HG02678 (cell line): ENCODE data around the gene SMU1.
"Not testable (repeated sequence)": the region's sequence is repeated elsewhere in the genome, so short reads cannot be mapped to it uniquely, and the experiment has no call there.

Source experiments
- ATAC-seq: cut with Tn5 transposase; IDR thresholded peaks from one replicate; pipeline ENCODE4 v1.9.1; 2021; ENCODE audit warnings: mild to moderate bottlenecking, moderate library complexity; ENCODE audit not compliant: unreplicated experiment

Gene SMU1

DNA sequence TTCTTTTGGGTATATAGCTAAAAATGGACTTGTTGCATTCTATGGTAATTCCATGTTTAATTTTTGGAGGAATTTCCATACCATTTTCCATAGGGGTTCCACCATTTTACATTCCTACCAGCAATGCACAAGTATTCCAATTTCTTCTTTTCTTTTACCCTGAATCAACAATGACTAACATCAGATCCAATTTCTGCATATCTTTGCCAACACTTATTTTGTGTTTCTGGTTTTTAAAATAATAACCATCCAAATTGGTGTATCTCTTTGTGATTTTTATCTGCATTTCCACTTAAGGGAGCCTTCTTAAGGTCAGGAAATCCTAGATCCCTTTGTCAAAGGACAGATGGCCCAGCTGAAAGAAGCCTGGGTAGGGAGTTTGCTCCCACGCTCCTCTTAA, 29.5 kb upstream of the SMU1 start:
- no peak for ATAC-seq

DNA sequence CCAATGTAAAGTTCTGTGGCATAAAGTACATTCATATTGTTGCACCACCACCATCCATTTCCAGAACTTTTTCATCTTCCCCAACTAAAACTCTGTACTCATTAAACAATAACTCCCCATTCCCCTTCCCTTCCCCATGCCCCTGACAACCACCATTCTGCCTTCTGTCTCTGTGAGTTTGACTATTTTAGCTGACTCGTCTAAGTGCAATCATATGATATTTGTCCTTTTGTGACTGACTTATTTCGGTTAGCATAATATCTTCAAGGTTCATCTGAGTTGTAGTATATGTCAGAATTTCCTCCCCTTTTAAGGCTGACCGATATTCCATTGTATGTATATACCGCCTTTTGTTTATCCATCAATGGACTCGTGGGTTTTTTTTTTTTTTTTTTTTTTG, 29.0 kb upstream of the SMU1 start:
- no peak for ATAC-seq

DNA sequence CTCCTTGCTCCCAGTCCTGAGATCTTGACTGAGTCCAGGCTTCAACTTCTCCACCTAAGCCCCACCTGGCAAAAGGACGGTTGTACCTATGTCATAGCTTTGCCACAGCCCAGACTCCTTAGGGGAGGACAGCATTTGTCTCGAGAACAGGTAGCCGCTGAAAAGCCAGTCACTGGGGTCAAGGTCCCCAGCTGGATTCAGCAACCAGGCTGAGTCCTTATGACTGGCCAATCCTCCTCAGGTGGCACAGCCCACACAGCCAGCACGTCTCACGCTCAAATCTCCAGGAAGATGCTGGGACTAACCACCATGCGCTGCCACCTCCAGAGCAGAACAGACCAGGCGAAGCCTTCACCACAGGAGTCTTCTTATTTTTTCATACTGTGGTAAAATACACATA, 27.9 kb upstream of the SMU1 start:
- ATAC-seq: no peak

DNA sequence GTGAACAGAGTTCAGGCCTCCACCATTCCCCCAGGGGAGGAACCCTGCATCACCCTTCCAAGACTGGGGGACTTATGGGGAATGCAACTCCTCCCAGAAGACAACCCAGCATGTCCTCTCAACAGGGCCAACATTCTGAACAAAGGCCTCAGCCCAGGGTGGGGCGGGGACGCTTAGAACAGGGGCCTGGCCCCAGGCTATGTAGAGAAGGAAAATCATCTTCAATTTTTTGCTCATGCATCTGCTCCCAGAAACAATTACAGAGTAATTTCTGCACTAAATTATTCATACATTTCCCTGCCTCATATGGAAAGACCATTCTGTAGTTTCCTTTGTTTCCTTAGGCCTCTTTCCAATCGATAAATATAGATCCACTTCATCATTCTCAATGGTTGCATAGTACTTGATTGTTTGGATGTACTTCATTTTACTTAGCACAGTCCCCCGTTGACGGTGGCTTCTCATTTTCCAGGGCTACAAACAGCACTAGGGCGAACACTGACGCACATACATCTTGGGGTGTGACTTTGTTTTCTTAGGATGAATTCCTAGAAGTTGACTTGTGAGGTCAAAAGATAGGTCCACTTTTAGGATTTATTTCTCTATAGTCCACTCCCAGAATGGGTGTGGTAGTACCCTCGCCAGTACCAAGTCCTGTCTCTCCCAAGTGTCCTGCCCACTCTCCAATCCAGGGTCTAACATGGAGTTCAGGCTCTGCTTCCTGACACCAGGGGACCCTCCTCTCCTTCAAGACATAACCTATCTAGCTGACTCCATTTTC, 27.2 kb upstream of the SMU1 start:
- no peak for ATAC-seq

DNA sequence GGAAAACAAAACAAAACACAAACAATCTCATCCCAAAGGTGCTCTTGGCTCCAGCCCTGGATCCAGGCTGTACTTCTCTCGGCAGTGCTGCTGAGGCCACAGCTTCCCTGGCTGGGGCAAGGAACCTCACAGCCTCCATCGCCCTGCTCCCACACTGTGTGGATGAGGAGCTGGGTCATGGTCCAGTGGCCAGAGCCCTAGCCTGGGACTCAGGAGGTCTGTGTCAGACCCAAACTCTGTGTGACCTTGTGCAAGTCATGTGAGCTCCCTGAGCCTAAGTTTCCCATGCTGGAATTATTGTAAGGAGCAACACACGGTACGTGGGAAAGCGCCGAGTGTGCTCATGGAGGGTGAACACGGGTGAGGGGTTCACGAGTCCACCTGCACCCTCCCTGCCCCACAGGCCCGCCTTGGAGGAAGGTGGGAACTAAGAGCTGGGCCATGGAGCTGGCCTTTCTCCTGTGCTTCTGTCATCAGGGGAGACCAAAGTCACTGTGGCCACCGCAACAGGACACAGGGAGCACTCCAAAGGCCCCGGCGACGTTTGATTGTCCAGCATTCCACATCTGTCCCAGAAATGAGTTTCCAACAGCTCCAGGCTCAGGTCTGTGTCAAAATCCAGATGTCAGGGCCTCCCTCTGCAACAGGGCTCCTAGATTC, 26.2 kb upstream of the SMU1 start:
- ATAC-seq: no peak

DNA sequence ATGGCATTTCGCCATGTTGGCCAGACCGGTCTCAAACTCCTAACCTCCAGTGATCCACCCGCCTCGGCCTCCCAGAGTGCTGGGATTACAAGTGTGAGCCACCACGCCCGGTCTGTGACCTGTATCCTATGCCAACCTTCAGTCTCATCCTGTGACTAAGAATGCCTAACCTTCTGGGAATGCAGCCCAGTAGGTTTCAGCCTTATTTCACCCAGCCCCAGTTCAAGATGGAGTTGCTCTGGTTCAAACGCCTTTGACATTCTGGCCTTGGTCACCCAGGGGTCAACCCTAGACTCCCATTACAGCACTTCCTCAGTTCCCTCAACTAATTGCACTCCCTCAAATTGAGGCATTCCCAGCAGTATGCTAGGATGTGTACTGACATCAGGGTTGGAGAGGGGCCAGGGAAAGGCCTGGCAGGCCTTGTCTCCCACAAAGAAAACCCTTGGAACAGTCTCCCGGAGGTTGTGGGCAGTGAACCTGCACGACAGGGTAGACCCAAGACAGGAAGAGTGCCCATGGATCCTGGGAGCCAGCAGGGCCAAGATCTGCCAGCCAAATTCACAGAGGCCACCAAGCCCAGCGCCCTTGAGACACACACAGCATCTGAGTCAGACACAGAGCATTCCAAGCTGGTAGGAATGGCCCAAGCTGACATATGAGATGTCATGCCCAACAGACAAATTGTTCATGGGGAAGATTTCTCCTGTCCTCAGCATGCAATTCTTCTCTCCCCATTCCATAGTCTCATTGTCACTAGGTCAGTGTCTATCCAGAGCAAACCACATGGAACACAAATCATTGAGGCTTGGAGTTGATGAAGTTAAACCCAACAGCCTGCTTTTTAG, 24.9 kb upstream of the SMU1 start:
- no peak for ATAC-seq

DNA sequence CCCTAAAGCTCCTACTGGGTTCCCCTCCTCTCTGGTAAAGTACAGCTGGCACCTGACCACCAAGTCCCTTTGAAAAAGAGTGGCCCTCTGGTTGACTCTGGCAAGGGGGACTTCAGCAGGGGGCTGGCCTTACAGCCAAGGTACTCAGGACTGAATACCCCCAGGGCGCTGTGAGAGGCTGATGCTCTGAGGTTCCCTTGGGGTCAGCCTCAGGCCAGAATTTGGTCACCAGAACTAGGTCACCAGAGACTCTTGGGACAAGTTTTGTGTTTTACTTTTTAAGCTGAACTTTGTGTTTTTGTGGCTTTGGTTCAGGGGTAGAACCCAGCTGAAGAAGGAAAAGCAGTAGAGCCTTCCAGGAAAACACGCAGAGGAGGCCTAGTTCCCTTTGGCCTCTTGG, 23.3 kb upstream of the SMU1 start:
- no peak for ATAC-seq

DNA sequence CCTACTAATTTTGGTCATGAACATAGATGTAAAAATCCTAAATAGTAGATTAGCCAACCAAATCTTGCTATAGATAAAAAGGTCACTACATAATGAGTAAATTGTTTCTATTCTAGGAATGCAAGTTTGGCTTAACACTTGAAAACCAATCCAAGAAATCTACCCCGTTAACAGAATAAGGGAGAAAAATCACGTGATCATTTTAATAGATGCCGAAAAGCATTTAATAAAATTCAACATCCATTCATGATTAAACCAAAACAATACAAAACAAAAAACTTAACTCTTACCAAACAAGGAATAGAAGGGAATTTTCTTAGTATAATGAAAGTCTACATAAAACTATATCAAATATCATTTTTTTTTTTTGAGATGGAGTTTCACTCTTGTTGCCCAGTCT, 20.7 kb upstream of the SMU1 start:
- ATAC-seq: no peak

DNA sequence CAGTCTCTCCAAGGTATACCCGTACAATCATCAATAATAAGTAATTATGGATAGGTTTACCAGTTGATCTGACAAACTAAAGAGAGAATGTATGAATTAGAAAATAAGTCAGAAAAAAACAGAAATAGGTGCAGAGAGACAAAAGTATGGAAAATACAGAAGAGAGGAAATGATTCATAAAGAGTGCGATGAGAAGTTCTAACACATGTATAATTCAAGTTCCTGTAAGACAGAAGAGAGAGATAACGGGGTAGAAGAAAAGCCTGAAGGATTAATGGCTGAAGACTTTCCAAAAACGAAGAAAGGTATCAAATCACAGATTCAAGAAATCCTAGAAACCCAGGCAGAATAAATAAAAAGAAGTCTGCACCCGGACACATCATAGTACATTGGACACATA, 16.2 kb upstream of the SMU1 start:
- no peak for ATAC-seq

DNA sequence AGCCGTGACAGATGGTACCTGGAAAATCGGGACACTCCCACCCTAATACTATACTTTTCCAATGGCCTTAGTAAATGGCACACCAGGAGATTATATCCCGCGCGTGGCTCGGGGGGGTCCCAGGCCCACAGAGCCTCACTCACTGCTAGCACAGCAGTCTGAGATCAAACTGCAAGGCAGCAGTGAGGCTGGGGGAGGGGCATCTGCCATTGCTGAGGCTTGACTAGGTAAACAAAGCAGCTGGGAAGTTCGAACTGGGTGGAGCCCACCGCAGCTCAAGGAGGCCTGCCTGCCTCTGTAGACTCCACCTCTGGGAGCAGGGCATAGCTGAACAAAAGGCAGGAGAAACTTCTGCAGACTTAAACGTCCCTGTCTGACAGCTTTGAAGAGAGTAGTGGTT, 9.2 kb upstream of the SMU1 start:
- ATAC-seq: not testable (repeated sequence)

DNA sequence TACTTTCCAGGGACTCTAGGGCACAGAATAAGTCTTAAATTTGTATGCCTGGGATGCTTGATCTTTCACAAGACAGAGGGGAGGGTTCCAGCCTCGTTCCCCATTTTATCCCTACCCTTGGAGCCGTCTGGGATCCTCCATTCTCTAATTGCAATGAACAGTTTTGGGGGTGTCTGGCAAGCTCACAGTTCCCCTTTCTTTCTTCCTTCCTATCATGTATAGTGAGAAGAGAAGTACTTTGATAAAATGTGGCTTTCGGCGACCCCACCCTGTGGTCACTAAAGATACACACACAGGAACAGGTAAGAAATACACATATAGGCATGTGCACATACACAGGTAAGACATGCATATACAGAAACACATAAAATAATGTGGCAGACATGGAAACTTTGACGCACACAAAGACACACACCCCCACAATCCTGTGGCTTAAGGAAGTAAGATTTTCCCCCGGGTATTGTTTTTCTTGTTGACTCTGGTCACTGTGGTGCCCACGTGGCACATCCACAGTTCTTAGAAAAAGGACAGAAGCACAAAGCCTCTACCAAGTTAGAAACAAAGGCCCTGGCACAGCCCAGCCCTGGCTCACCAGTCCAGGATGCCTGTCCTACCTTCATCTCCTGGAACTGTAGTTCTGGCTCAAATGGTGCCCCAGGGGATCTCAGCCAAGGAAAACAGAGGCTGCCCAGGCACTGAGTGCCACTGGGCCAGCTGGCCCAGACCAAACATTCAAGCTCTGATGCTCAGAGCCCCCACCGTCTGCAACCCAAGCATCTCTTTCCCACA, 6.3 kb upstream of the SMU1 start:
- no peak for ATAC-seq

DNA sequence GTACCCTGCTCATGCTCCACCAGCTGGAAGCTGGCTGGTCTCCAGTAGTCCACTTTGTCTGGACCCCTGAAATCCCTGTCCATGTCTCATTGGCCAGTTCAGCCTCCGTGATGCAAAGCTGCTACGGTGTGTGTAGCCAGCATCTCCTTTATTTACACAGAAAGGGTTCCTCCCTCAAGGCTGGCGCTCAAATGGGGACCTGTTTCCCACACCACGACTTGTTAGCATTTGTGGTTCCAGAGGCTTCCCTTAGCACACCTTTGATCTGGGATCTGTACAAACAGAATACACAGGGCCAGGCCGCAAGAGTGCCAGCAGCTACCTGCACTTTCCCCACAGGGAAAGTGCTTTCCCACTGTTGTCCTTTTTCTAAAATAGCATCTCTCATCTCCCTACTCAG, 5.7 kb upstream of the SMU1 start:
- ATAC-seq: no peak

DNA sequence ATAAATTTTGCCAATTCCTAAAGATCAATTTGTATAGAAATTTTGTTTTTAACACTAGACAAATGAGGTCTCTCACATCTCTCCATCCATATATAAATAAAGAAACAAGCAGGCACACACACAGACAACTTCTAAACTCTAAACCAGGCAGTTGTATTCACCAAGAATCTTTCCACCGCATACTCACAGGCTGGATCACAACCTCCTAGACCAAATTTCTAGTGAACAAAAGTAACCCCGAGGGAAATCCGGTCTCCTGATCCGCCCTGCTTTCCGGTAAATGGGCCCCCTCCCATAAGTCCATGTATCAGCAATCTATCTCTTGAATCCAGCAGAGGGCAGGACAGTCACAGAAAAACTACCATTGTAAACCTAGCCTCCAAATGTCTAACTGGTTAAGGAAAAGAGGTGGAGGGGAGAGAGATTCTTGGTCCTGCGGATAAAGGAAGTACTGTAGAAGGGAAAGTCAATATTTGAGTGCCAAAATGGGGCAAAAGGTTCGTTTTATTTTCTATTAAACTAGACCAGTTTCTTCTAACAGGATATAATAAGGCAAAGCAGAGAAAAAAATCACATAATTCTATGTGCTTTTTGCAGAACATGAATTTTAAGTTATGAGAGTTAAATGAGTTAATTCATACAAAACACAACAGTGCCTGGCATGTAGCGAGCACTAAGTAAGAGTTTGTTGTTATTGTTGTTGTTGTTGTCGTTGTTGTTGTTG, 4.8 kb upstream of the SMU1 start:
- peak; percentile 37 for ATAC-seq

DNA sequence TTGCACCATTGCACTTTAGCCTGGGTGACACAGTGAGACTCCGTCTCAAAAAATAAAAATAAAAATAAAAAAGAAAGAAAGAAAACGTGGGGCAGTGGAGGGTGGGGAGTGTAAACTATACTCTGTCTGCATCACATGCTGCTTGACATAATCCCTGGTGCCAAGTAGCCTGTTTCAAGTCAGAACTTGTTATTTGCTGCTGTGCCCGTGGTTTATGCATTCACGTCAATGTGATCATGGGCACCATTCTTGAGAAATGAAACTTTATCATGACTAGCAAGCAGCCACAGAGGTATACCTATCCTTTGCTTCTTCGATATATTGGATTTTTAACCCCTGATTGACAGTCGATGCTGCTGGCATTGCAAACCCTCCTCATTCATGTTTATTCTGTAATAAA, 4.1 kb upstream of the SMU1 start:
- ATAC-seq: no peak

DNA sequence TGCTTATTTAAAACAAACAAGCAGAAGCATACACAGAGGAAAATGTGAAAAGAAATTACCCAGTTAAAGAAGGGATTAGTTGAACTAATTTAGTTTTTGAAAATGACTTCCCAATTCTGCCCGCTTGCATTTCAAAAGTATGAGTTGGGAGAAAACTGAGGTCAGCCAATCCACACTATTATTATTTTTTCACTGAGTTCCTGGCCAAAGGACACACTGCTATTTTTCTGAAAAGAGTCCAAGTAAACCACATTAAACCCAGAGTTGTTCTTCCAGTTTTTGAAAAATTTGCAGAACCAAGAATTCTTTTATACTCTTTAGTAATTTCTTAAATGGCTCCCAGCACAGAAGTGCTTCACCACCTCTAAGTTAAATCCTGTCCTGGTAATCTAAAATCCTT, 7.5 kb downstream of the SMU1 start:
- no peak for ATAC-seq

DNA sequence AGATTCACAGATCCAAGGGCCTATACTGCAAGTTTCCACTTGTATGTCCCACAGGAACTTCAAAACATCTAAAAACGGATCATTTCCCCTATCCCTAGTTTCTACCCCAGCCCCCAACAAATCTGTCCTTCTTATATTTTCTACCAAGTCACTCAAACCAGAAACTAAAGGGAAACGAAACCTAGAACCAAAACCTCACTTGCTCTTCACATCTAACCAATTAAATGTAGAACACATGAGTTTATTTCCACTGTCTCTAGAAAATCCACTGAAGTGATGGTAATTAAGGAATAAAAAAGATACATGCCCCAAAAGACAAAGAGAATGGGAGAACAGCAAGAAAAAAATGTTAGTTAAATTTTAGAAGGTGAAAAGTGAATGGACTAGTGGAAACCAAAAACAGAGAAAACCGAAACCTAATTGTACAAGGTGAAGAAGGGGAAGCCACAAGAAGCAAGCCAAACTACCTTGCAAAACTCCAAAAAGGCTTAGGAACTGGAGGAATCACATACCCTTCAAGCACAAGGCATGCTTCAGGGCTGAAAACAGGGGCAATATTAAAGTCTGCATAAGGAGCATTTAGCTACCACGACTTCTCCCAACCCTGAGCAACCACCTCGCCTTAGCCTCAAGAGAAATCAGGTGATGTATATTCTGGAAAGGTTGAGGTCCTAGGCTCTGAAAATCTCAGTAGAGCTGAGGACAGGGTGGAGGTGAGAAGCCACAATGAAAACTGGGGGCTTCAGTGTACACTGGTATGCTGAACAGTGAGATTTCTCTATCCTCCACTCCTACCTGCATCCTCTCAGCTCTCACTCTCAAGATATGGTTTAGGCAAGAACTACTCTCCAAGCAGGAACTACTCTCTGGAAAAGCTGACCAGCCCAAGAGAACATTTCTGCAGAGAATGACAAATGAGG, 11.1 kb downstream of the SMU1 start:
- peak; percentile 74 for ATAC-seq

DNA sequence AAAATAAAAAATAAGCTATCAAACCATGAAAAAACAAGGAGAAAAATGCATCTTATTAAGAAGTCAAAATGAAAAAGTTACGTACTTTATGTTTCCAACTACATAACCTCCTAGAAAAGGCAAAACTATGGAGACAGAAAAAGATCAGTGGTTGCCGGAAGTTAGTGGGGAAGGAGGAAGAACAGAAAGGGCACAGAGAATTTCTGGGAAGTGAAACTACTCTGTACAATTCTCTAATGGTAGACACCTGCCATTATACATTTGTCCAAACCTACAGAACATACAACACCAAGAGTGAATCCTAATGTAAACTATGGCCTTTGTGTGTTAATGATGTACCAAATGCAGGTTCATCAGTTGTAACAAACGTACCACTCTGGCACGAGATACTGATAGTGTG, 25.3 kb downstream of the SMU1 start:
- ATAC-seq: no peak

DNA sequence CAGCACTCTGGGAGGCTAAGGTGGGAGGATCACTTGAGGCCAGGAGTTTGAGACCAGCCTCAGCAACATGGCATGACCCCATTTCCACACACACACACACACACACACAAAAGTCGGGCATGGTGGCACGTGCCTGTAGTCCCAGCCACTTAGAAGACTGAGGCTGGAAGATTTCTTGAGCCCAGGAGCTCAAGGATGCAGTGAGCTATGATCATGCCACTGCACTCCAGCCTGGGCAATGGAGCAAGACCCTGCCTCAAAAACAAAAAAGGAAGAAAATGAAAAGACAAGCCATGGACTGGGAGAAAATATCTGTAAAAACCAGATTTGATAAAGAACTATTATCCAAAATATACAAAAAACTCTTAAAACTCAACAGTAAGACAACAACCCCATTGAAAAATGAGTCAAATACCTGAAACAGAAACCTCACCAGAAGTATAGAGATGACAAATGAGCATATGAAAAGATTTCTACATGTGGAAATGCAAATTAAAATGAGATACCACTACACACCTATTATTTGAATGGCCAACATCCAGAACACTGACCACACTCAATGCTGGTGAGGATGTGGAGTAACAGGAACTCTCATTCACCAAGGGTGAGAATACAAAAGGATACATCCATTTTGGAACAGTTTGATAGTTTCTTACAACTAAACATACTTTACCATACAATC, 26.7 kb downstream of the SMU1 start:
- ATAC-seq: peak; percentile 75

DNA sequence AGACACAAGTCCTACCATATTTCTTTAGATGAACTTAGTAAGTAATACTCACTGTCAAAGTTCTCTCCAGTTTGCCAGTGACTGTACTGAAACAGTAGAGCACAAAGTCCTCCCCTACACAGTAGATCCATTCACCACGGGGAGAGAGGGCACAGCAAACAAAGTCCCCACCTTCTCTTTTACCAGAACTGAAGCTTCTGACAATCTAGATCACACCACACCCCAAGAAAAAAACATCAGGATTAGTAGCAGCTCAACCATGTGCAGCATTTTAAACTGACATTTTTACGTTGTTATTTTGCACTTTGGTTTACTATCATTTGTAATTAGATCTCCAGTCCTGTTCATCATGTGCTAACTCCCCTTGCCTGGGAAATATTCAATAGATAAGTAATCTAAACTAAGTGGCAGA, 28.4 kb downstream of the SMU1 start:
- ATAC-seq: no peak
